Hematopoietic multipotent progenitor cell treated with erythropoietin and hydrocortisone succinate and interleukin-3 and kit ligand, for 4 days (in vitro differentiated cells): ENCODE results near the gene TAOK2.
"Not testable (repeated sequence)": the region's sequence is repeated elsewhere in the genome, so short reads cannot be mapped to it uniquely, and the experiment has no call there.

ENCODE experiments used
- DNase-seq: peaks from one replicate; pipeline ENCODE4 v3.0.0-alpha.2; 2015

The TAOK2 gene

GRCh38 chr16:30026449-30026848 is 52.8 kb downstream of the TAOK2 start:
- no peak for DNase-seq

GRCh38 chr16:30027588-30028437 is 54.1 kb downstream of the TAOK2 start:
- no peak for DNase-seq

GRCh38 chr16:30028438-30029076 is 54.9 kb downstream of the TAOK2 start:
- peak; percentile 66 for DNase-seq

- no peak for DNase-seq
Observed at GRCh38 chr16:30030011-30030685, 56.5 kb downstream of the TAOK2 start.

- no peak for DNase-seq
Observed at GRCh38 chr16:30030841-30031413, 57.3 kb downstream of the TAOK2 start, which contains the start of gene TLCD3B. Gene TLCD3B (minus strand): TSS chr16:30031271. CDS start chr16:30030527, 744 bp downstream.

- DNase-seq: no peak
Observed at GRCh38 chr16:30031477-30031918, 57.8 kb downstream of the TAOK2 start.

GRCh38 chr16:30032083-30032819 is 58.6 kb downstream of the TAOK2 start:
- DNase-seq: peak; percentile 86

- DNase-seq: no peak
Observed at GRCh38 chr16:30033270-30033669, 59.6 kb downstream of the TAOK2 start.

- DNase-seq: peak; percentile 71
Observed at GRCh38 chr16:30040221-30040620, 66.6 kb downstream of the TAOK2 start.

GRCh38 chr16:30040690-30041089 is 67.0 kb downstream of the TAOK2 start:
- not testable (repeated sequence) for DNase-seq

GRCh38 chr16:30041841-30042240 is 68.2 kb downstream of the TAOK2 start:
- DNase-seq: peak; percentile 82
